NCI-H510A treated with DMSO at 0.1 percent for 48 hours (cell line): ENCODE results near the gene UBAC2.

Experiments
- DNase-seq: peaks from one replicate; lab custom pipeline; 2025; lab: John Stamatoyannopoulos, UW

The UBAC2 gene

DNA sequence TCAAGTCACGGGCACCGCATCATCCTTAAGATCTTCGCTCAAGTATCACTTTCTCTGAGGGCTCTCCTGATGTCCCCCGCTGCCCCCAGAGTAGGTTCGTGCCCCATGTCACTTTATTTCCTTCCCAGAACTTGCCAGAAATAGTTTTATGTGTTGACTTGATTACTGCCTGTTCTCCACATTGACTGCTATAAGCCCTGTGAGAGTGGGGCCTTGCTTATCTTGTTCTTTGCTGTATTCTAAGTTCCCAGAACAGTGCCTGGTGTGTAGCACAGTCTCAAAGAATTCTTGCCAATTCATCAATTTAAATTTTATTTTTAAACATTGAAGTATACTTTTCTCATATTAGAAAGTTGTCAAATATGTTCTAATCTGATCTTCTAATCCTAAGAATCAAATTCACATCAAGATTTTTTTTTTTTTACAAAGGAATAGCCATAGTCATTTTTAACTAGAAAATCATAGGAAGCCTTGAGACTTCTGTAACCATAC, 138.6 kb downstream of the UBAC2 start:
- DNase-seq = no peak

DNA sequence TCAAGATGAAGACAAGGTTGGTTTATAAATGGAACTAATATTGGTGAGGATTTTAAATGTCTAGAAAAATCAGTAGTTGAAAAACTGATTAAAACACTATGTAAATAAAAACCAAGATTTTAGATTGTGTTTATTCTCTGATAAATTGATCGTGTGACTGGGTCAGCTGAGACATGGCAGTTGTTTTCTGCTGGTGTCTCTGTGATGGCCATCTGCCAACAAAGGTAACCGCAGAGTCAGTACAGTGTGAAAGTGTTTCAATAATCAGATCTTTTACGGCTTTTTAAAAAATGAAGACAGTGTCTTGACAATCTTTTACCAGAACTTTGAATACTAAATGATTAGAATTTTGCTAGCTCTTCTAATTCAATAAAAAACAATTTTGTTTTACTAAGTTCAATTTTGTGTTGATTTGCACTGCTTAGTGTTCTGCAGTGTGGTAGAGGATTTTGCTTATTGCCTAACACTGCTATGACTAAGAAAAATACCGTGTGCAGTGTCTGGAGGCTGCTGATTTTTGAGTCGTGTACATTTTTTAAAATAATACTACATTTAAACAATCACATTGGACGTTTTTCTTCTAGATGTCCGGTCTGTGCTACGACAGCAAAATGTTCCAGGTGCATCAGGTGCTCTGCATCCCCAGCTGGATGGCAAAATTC, 139.2 kb downstream of the UBAC2 start:
- no peak for DNase-seq

DNA sequence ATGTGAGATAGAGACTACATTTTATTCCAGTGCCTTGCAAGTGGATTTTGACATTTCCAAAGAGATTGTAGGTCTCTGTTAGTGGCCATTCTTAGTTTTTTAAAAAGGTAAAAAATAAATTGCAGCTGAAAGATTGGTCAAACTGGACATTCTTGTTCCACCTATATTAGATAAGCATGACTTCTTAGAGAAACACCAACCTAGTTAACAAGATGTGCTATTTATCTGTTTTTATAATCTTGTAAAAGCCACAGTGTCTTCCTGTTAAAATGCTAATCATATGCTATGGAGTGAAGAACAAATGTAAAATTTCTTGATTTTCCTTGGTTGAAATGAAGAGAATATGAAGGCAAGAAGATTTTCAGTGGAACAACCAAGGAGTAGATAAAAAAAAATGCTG, 140.0 kb downstream of the UBAC2 start:
- no peak for DNase-seq

DNA sequence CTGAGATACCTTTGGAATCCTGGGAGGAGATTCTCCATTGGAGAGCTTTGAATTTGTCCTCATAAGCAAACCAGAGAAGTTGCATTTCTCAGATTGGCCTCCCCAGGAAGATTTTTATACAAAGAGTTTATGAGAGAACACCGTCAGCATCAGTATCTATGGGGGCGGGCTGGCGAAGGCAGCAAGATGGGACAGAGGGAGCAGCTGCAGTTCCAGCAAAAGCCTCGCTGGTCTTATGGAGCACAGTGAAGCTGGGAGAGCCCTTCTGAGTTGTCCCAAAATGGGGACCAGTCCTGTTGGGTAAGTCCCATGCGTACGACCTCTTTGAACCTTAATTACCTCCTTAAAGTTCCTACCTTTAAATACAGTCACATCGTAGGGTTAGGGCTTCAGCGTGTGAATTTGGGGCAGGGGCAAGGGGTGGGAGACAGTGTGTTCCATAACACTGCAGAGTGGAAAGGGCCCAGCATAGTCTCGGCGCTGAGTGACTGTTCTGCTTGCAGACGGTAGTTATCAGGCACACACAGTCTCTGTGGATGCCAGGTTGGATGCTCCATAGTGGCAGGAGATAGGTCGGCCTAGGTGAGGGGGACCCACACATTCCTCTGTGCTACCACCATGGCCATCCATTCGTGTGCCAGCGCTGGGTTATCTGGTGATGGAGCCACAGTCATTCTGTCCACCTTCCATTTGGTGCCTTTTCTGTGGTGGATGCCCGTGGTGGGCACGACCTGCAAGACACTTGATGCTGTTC, 141.5 kb downstream of the UBAC2 start:
- DNase-seq = no peak

DNA sequence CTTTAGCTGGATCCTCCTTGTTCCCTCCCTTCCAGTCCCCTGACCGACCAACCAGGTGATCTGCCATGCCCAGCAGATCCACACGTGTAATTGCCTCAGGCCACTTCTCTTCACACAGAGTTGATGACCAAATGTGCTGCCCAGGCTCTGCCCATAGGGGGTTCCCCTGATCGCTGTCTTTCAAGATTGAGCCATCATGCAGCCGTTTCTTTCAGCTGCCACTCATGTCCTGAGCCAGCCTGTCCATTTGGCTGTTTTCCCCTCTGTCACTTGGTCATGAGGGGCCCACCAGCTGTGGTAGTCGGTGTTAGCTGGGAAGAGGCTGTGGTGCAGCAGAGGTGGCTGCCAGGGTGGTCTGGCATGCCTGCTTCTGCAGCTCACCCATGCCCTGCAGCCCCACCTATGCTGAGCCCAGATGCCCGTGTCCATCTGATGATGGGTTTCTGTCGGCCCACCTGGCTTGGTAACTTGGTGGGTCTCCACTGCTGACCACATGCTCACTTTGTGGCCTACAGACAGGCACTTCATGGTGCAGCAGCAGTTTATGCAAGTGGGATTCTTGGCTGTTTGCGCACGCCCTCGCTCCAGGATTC, 142.2 kb downstream of the UBAC2 start:
- no peak for DNase-seq

DNA sequence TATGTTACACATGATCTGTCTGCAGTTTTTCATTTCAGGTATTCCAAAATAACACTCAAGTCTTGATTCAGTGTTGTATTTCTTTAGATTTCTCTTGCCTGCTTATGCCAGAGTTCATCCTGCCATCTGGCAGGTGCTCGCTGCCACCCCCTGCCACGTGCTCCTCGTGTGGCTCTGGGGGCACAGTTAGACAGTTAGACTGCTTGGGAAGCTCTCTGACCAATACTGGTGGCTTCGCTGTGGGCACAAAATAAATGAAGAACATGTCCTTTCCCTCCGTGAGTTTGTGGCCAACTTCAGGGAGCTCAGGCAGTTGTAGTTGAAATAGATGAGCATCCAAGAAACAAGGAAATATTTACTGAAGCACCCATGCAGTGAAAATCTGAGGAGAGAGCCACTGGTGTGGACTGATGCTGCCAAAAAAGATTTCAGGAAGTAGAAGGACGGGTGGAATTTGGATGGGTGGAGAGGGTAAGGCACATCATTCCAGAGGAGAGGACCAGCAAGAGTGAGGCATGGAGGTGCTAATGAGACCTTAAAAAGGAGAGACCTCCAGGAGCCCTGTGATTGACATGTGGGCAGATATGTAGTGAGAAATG, 144.1 kb downstream of the UBAC2 start:
- DNase-seq = no peak

DNA sequence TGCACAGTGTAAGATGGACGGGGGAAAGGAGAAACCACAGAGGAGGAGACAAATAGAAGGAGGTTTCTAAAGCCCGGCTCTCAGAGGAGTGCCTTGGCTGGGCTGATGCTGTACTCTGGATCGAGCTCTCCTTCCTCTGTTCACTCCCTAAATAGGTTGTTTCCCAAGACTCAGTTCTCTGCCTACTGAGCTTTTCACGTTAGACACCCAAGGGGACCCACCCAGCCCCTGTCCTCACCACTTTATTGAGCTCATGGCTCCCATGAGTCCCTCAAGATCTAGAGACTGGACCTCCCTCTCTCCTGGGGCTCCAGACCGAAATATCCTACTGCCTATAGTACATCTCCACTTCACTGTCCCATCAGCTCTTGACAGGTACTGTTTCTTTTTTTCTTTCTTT, 144.7 kb downstream of the UBAC2 start:
- DNase-seq = no peak

DNA sequence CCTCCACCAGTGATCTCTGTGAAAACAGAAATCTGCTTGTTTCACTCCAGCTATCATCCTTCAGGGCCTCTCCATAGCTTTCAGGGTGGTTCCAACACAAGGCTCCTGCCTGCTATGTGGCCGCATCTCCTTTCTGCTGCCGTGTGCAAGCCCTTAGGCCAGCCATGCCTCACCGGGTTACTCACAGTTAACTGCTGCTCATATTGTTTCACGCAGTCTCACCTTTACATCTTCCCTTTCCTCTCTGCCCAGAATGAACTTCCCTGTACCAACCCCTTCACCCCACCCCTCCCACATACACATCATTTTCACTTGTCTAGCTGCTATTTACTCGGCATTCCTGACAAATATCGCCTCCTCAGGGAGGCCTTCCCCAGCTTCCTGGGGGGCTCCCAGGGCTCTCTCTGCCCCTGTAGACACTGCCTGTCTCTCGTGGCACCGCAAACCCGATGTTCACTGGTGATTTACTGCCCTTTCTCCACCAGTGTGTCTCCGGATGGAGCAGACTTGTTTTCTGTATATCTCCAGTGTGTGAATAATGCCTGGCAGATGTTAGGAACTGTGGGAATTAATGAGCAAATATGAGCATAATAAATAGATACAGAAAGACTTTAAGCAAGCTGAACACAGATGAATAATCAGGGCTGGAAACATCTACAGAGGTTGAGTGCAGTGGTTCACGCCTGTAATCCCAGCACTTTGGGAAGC, 145.8 kb downstream of the UBAC2 start:
- DNase-seq = no peak

DNA sequence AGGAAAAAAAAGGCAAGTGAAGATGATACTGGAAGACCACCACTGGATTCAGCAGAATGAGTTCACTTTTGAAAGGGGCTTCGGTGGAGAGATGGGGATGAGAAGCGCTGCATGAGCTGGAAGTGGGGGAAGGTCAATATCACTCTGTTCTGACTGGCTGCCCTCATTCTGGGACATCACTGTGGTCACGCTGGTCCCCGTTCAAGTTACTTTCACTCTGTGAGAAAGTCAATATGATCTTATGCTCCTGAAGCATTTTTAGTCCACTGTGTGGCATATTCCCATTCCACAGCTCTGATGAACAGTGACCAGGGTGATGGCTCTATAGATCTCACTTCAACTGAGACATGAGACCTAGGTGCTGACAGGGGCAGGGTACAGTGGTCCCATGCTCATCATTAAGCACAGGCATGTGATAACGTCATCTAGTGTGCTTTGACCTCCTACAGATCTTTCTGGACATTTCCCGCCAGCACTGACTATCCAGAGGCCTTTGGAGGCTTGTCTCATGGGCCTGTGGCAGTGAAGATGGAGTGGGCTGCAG, 146.8 kb downstream of the UBAC2 start:
- DNase-seq = no peak

DNA sequence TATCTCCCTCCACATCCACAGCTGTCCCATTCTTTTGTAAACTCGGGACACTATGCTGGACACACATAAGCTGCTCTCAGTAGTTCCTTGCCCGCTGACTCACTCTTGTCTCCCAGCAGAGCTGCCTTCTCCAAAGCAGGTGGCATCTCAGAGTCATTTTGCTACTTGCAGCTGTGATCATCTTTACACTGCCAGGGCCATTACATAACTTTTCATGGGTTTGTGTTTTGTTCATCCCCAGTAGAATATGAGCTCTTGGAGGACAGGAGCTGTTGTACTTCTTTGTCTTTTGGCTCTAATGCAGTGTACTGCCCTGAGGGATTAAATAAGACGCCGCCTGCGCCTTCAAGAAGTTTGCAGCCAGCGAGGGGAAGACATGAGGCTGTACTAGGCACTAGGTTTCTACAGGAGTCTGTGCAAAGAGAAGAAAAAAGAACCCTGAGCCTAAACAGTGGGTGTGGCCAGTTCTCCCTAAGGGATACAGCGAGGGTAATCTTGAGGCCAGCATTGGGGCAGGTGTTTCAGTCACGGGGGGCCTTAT, 147.3 kb downstream of the UBAC2 start:
- DNase-seq = no peak

DNA sequence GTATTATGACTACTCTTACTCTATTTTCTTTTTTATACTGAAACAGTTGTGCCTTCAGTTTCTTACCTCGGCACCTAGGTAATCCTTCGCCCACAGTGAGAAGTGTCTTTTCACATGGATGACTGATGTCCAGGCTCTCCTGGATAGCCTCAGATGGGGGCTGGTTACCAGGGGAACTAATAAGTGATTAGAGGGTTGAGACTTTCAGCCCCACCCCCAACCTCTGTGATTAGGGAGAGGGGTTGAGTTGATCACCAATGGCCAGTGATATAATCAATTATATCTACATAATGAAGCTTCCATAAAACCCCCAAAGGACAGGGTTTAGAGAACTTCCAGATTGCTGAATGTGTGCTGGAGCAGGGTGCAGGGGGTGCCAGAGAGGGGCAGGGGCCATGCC, 149.5 kb downstream of the UBAC2 start:
- no peak for DNase-seq

DNA sequence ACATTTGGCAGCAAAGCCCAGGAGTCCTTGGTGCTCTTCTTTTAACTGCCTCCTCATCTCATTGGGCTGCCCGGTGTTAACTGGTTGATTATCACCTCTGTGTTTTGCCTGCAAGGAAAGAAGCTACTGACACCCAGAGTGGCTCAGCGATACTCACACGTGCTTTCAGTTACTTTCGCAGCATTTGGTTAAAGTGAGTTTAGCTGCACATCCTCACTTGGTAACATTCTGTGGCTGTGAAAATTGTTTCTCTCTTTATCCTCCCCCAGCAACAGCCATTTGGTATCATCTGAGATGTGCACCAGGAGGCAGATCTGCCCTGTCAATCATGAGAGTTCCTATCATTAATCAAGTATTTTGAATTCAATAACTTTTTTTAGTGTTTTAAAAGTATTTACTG, 151.1 kb downstream of the UBAC2 start:
- no peak for DNase-seq

DNA sequence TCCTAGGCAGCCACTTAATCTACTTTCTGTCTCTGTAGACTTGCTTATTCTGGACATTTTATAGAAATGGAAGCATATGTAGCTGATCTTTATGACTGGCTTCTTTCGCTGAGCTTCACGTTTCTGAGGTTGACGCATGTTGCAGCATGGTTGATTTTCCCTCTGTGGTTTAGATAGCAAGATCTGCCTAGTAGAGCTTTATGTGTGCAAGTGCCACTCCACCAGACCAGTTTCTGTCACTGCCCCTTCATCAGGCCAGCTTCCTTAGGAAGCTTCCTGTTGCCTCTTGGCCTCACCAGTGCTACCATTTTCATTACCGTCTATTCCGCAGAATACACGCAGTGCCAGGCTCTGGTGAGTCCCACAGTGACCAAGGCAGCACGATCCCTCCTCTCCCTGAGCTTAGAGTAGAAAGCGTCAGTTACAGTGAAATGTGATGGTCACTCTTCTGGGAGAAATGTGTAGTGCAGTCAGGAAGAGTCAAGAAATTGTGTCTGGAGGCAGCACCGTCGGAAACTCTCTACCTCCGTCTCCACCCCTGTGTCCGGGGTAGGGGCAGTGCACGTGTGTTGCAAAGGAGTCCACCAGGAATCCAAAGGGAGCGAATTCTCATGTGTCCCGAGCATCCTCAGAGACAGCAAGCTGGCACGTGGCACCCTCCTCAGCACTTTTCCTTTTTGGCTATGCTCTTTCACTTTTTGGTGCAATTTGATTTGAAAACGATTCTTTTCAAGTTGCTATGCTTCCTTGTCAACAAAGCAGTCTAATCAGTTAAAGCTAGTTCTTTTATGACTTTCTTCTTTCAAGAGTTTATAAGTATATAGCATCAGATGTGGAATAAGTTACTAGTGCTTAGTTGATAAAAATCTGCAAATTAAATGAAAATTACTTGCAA, 151.9 kb downstream of the UBAC2 start:
- DNase-seq = no peak

DNA sequence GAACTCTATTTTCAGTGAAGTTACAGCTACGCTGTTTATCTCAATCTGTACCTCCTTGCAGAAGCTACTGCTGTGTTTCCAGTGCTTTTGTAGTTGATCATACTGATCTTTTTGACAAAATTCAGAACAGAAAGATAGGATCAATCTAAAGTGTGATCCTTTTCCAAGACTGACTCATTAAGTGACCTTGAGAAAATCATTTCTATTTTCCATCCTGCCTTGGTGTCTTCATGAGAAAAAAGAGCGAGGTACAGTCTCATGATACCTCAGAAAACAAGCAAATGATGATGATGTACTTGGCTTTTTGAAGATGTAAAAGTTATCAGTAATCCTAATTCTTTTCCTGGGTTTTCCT, 152.6 kb downstream of the UBAC2 start:
- no peak for DNase-seq

DNA sequence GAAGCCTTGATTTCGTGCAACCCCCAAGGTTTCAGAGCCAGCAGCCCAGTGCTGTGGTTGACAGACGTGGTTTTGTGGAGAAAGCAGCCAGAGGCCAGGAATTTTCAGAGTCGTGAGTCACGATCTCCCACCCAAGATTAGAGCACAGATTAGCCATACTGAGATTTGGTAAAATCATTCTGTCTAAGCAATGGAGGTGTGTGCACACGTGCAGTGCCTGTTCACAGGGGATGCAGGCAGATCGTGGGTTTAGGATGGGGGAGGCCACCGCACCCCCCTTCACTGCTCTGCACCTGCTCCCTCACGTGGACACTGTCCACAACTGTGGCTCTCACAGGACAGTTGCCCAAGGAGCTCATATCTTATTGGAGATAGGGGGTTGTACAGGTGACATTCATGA, 153.2 kb downstream of the UBAC2 start:
- DNase-seq = no peak

DNA sequence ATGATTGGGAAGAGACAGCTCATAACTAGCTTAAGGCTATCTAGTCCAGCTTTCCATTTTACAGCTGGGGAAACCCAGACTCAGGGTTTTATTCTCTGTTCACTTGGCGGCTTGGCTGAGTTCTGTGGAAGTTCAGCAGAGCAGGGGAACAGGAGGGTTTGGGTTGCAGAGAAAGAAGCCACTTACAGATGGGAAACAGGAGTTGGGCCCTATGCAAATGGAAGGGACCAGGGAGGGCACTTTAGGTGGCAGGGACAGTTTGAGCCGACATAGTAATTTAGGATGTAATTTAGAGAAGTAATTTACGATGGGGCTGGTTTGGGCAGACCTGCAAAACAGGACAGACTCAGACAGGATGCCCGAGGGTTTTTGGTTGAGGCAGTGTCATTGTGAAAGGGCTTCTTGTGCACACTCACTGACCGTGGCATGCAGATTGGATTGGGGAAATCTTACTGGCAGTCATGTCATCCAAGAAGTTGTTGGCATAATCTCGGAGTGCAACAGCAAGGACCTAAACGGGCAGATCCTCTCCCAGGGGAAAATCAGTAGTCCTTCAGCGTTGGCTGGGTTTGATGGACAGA, 153.8 kb downstream of the UBAC2 start:
- no peak for DNase-seq

DNA sequence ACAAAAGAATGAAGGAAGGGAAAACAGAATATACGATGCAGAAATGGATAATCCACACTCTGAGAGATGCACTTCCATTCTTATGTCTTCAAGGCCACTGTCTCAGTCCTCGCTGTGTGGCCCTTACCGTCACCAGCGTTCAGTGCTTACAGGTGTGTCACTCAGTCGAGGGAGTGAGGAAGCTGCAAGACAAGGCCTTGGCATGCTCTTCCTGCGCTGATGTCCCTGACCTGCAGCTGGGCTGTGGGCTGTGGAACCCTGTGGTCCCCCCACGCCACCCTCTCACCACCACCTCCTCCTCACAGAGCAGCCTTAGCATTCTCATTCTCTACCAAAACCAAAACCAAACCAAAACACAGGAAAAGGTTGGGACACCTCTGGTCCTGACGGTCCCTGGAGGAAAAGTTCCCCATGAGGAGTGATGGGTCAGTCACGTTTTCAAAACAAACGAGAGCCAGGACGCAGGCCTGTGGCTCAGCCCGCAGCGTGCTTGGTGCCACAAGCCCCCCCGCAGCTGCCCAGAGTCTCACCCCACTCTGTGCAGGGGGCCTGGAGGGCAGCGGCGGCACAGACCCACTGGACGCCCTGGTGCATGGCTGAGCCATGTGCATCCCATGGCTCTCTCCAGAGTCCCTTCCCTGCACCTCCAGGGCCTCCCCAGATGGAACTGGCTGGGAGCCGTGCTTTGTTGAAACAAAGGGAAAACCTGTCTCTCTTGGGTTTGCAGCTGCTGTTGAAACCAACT, 154.8 kb downstream of the UBAC2 start:
- DNase-seq = no peak

DNA sequence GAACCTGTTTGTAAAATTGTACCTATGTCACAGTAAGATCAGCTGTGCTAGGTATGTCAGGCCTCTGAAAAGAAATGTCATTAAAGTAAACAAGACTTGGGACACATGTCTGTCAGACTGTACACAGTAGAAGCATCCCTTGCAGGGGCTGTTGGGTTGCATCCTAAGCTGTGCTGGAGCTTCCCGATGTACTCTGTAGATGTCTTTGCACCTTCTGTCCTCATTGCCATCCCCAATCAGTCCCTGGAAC, 155.3 kb downstream of the UBAC2 start:
- no peak for DNase-seq

DNA sequence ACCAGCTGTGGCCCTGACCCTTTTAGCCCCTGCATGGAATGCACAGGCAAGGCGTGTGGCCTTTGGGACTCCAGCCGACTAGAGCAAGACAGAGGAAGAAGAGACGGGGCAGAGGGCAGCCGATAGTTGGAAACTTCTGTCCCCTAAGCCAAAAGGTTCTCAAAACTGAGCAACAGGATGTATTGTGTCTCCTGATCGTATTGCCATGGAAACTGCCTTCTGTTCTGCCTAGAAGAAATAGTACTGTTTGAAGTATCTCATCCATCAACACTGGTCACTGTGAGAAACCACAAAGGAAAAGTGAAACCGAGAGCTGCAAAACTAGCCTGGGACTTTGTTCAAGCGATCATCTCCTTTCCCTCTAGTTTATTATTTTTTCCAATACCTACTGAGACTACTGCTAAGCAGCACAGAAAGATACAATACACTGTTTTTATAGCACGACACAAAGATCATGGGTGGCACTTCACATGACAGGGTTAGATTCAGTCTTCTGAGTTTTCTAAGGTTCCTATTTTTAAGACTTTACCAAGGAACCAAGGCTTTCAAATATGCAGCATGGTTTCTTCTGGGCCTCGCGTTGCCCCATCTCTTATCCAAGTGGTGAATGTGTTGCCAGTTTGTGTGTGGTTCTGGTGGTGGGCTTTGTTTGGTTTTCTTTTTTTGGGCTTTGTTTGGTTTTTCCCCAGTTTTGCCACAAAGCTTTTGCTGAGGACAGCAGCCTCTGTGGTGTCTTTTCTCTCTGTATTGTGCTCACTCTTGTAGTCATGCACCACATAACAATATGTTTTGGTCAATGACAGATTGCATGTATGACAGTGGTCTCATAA, 155.8 kb downstream of the UBAC2 start:
- DNase-seq = no peak
